ENCODE data around the gene TSPAN9. TPM values are rescaled to one million over a fixed set of nuclear protein-coding genes. Genes with fewer than 3 reads are reported as not detected.

TSPAN9 gene
- total and polyA plus RNA-seq, 9 of the 15 experiments (the other 6 are each of a cell fraction or from before 2014, with no cell fraction given): 0.23 to 2.1 (median 0.60) TPM; not detected in 2

GRCh38 chr12:3236345-3237187, 159.4 kb downstream of the TSPAN9 start:
- H3K9me1 ChIP-seq (ENCODE audit: control insufficient read depth, insufficient read depth, low read length): no peaks in the 10 kb centered on the region
- no peaks in the 10 kb centered on the region for H3K4me1 ChIP-seq (replicated peaks in 1 of 2; ENCODE audit: control insufficient read depth in 2 of 2, insufficient read depth in 2 of 2, low read length in 2 of 2)
- in situ Hi-C loops (cut with MboI): no loop called here
- no peaks in the 10 kb centered on the region for H3K79me2 ChIP-seq (ENCODE audit: control insufficient read depth, insufficient read depth, low read length)
- no peak overlapping the region for H2AFZ ChIP-seq (ENCODE audit: low read depth, low read length)
- H3K27ac ChIP-seq (ENCODE audit: extremely low read depth, low read depth, low read length): no peak overlapping the region
- FAIRE-seq (peak; percentile 77), DNase-seq (ENCODE audit: extremely low read depth in 1 of 4, low spot score in 3 of 4) (peak; percentile 49 to 61 (median 56)), ATAC-seq (peak; percentile 95)
- H3K4me3 ChIP-seq: no peak overlapping the region
- H4K20me1 ChIP-seq (replicated peaks; ENCODE audit: control insufficient read depth, insufficient read depth, low read length): no peaks in the 10 kb centered on the region
- 0% methylated on average over 13 of the region's 16 CpGs for WGBS (ENCODE audit: insufficient coverage, low coverage, missing lambda C conversion rate)
- H3K9ac ChIP-seq (ENCODE audit: insufficient read depth in 1 of 2, low read depth in 2 of 2, low read length in 2 of 2): no peak overlapping the region
- H3K9me3 ChIP-seq (replicated peaks; ENCODE audit: control insufficient read depth, insufficient read depth, low read depth, low read length): no peaks in the 10 kb centered on the region
- ChIA-PET CTCF (ENCODE audit: low intra/inter-chr PET ratio) (no interaction called here), POLR2A (interaction anchor here (0.6 kb wide), 1 partner anchor 104 kb away, joined by 3 read pairs; no protein-coding TSS in a partner anchor)
- H3K4me2 ChIP-seq (ENCODE audit: insufficient read depth, low read length): no peak overlapping the region
- BruUV-seq (replicated peaks): no TSS peak
- no peaks in the 10 kb centered on the region for H3K36me3 ChIP-seq (ENCODE audit: control insufficient read depth, insufficient read depth, low read length)
- intact Hi-C loops (cut with micrococcal nuclease): no loop called here
- H3K27me3 ChIP-seq (ENCODE audit: control insufficient read depth in 2 of 2, insufficient read depth in 2 of 2, low read length in 2 of 2): peaks cover 1 to 36% of the 10 kb centered on the region in 2 experiments
- TF ChIP-seq ESRRA (IDR thresholded peaks at IDR 0.05; ENCODE audit: borderline replicate concordance, low read depth) (no peak), NFIC (IDR thresholded peaks at IDR 0.05) (no peak), HDAC2 (IDR thresholded peaks at IDR 0.05) (no peak), ZFP36 (IDR thresholded peaks at IDR 0.05; ENCODE audit: low read depth, low read length, partially characterized antibody) (peak; percentile 83), FOS (IDR thresholded peaks at IDR 0.05; ENCODE audit: extremely low read depth, insufficient read length) (no peak), ZNF253 (CRISPR knock-in tag; conservative IDR thresholded peaks at IDR 0.05) (no peak), ZNF639 (CRISPR knock-in tag; conservative IDR thresholded peaks at IDR 0.05 in 1 of 2, IDR thresholded peaks at IDR 0.05 in 1 of 2) (no peak), ATF1 (CRISPR knock-in tag; IDR thresholded peaks at IDR 0.05) (no peak), ATF1 (tag; IDR thresholded peaks at IDR 0.05) (no peak), MITF (IDR thresholded peaks at IDR 0.05) (no peak), RBM39 (optimal IDR thresholded peaks at IDR 0.05; ENCODE audit: low read depth, low read length) (no peak), ZNF512 (tag; IDR thresholded peaks at IDR 0.05) (no peak)
- TF ChIP-seq, protein P1, sequence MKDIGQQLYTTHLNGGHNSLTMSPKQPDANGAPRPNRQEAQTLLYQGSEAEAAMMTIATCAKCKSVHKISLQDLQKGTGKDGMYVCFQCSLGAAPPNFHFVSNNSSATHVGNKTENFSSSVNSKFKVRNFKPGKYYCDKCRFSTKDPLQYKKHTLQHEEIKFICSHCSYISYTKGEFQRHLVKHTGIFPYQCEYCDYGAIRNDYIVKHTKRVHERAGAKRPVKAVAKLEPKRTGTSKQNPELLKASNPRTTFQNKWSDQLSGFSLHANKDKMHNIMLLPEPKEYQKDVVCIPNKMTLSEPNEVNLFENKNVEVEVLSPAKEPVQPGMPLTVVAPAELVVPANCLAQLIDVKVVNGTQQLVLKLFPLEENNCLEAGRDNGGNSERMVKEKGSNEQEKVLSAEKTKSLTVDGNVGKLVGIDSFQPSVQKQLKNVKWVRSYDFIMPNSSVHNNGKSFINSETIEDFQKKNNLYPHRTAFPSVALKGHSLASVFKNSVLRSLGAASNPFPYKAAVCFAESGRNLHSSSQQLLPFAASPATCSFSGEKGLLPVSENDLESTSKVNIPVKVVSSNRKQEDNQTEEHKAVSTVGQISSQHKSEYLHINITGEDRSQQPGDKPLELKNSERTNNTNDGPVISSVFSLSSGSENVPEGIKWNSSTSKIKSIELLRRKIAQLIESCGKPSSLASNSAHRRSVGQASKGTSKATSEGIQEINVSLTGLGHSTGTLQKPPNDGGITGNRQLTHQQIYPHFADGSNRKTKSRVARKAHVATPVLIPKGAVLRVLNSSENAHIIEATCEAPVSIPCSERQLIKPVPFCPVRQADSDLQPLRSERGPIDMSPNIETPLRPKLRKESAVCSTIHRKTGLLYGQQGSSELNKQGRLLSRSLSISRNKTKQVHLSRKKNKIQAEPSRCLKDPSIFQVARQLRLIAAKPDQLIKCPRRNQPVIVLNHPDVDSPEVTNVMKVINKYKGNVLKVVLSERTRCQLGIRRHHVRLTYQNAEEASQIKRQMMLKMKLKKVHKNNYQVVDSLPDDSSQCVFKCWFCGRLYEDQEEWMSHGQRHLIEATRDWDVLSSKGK (CRISPR knock-in tag; IDR thresholded peaks at IDR 0.05): no peak

All from K562 (cell line).